Large intestine (tissue), 3 donors: Measurements from ENCODE around the gene CHST15. TPM values are rescaled to one million over a fixed set of nuclear protein-coding genes. Genes with fewer than 3 reads are reported as not detected.

Source experiments
- DNase-seq, 2 donors: peaks; one replicate each; pipeline versions ENCODE4 v3.0.0 to v3.0.0-alpha.2; 2013
- H3K27ac ChIP-seq: one replicate; pipeline ENCODE4 v1.5.1; 2013; ENCODE audit warnings: low read length
- H3K27me3 ChIP-seq: 2 replicates; pipeline ENCODE4 v1.6.1; 2013; ENCODE audit warnings: low read length; ENCODE audit not compliant: control insufficient read depth, insufficient read depth
- H3K36me3 ChIP-seq: 2 replicates; pipeline ENCODE4 v1.6.1; 2013; ENCODE audit warnings: low read length; ENCODE audit not compliant: control insufficient read depth, insufficient read depth
- H3K4me1 ChIP-seq: one replicate; pipeline ENCODE4 v1.6.1; 2013; ENCODE audit warnings: low read length; ENCODE audit not compliant: control insufficient read depth, insufficient read depth
- H3K4me3 ChIP-seq: one replicate; pipeline ENCODE4 v1.5.1; 2013; ENCODE audit warnings: low read length
- H3K9me3 ChIP-seq: one replicate; pipeline ENCODE4 v1.6.1; 2013; ENCODE audit warnings: mild to moderate bottlenecking, low read depth, low read length, moderate library complexity; ENCODE audit not compliant: control insufficient read depth
- WGBS: methylation state at CpG from one replicate; pipeline ENCODE4 v1.1.5; 2013; ENCODE audit warnings: low lambda C conversion rate; ENCODE audit not compliant: insufficient coverage; 5-methylcytosine and 5-hydroxymethylcytosine counted together
- polyA plus RNA-seq: library from polyadenylated mRNA; unstranded; fragments of 120-200 nt; gene quantifications from one replicate; pipeline ENCODE4 v1.2.1, GENCODE V29; 2013

CHST15 gene
- polyA plus RNA-seq, 1 donor = 9.4 TPM

GRCh38 chr10:124124123-124124768 is 30.8 kb upstream of the CHST15 start:
- no peak overlapping the region for H3K4me3 ChIP-seq
- H3K9me3 ChIP-seq = no peaks in the 10 kb centered on the region
- no CpG with 5 or more reads among the region's 10 CpGs for WGBS
- DNase-seq = no peak
- H3K36me3 ChIP-seq = no peaks in the 10 kb centered on the region
- no peaks in the 10 kb centered on the region for H3K4me1 ChIP-seq
- no peaks in the 10 kb centered on the region for H3K27me3 ChIP-seq
- no peak overlapping the region for H3K27ac ChIP-seq

DNA sequence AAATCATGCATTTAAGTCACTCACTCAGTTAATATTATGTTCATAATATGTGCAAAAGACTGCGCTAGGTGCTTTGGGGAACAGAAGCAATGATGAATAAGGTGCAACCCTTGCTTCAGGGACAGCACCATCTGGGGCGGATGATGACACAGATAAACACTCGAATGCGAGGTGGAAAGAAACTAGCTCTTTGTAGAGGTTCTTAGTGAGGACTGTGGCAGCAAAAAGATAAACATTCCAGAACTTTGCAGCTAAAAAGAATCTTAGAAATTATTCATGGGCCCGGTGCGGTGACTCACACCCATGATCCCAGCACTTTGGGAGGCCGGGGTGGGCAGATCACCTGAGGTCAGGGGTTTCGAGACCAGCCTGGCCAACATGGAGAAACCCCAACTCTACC is 29.8 kb upstream of the CHST15 start:
- no peak overlapping the region for H3K4me3 ChIP-seq
- no peaks in the 10 kb centered on the region for H3K4me1 ChIP-seq
- 90% methylated on average over 2 of the region's 8 CpGs for WGBS
- no peak for DNase-seq
- H3K27me3 ChIP-seq = no peaks in the 10 kb centered on the region
- H3K9me3 ChIP-seq = no peaks in the 10 kb centered on the region
- H3K36me3 ChIP-seq = no peaks in the 10 kb centered on the region
- no peak overlapping the region for H3K27ac ChIP-seq

DNA sequence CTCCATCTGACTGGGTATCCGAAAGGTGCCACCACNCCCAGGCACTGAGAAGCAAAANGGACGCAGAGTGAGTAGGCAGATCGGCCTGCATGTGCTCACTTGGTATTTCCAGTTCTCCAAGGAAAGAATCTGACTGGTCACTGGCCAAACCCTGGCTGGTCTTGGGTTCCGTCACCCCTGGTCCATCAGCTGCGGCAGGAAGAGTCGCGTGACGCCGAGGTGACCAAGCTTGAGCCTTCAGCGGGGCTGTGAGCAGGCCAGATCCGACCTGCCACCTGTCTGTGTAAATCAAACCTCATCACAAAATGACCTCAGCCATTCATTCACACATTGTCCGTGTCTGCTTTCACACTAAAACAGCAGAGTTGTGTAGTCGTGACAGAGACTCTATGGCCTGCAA is 28.8 kb upstream of the CHST15 start:
- Histone ChIP-seq H3K36me3 (no peaks in the 10 kb centered on the region), H3K4me1 (no peaks in the 10 kb centered on the region), H3K27ac (no peak overlapping the region), H3K27me3 (no peaks in the 10 kb centered on the region), H3K9me3 (no peaks in the 10 kb centered on the region), H3K4me3 (no peak overlapping the region)
- WGBS = 93% methylated on average over 3 of the region's 13 CpGs
- DNase-seq = no peak

- no peak overlapping the region for H3K4me3 ChIP-seq
- no peak overlapping the region for H3K27ac ChIP-seq
- H3K36me3 ChIP-seq = no peaks in the 10 kb centered on the region
- 100% methylated on average over 1 of the region's 4 CpGs for WGBS
- H3K27me3 ChIP-seq = no peaks in the 10 kb centered on the region
- no peaks in the 10 kb centered on the region for H3K9me3 ChIP-seq
- no peaks in the 10 kb centered on the region for H3K4me1 ChIP-seq
- DNase-seq = no peak
These were observed 27.1 kb upstream of the CHST15 start for GRCh38 chr10:124120410-124121061.

DNA sequence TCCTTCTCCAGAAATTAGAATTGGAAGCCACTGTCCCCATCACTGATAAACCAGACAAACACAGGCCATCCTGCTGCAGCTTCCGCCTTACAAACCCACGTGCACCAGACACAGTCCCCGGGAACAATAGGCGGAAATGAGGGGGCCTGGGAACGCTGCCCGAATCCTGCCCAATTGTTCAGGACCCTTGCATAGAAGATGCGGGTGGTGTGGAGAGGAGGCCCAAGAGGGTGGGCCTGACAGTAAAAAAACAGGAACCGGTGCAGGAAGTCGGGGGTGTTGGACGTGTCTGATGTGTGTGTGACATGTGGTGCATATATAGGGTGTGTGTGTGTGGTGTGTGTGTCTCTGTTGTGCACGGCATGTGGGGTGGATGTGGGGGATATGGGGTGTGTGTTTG is 26.5 kb upstream of the CHST15 start:
- H3K4me3 ChIP-seq = no peak overlapping the region
- no peaks in the 10 kb centered on the region for H3K36me3 ChIP-seq
- no peaks in the 10 kb centered on the region for H3K9me3 ChIP-seq
- no peaks in the 10 kb centered on the region for H3K27me3 ChIP-seq
- peak in 1 of 2 donors; percentile 21 for DNase-seq
- WGBS = no CpG with 5 or more reads among the region's 11 CpGs
- no peak overlapping the region for H3K27ac ChIP-seq
- no peaks in the 10 kb centered on the region for H3K4me1 ChIP-seq

GRCh38 chr10:124119216-124119615 is 25.8 kb upstream of the CHST15 start:
- no peaks in the 10 kb centered on the region for H3K9me3 ChIP-seq
- no peaks in the 10 kb centered on the region for H3K27me3 ChIP-seq
- no peak overlapping the region for H3K27ac ChIP-seq
- H3K4me1 ChIP-seq = no peaks in the 10 kb centered on the region
- H3K36me3 ChIP-seq = no peaks in the 10 kb centered on the region
- no peak overlapping the region for H3K4me3 ChIP-seq
- no peak for DNase-seq
- no CpG with 5 or more reads among the region's 4 CpGs for WGBS

- no peaks in the 10 kb centered on the region for H3K36me3 ChIP-seq
- no peaks in the 10 kb centered on the region for H3K27me3 ChIP-seq
- no CpG with 5 or more reads among the region's 6 CpGs for WGBS
These were observed 24.4 kb upstream of the CHST15 start for GRCh38 chr10:124117833-124118232.

DNA sequence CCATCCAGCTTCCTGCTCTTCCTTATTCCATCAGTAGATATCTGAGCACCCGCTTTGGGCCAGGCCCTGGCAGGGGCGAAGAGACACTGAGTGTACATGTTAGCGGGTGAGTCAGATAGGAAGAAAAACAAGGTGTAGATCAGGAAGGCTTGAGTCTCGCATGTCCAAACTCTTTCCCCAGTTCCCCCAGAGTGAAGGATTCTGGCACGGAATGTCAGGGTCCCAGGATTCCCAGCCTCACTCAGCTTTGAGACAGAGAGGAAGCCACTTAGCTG is 24.1 kb upstream of the CHST15 start:
- Histone ChIP-seq H3K27ac (no peak overlapping the region), H3K27me3 (no peaks in the 10 kb centered on the region), H3K4me3 (no peak overlapping the region), H3K36me3 (no peaks in the 10 kb centered on the region), H3K4me1 (no peaks in the 10 kb centered on the region), H3K9me3 (no peaks in the 10 kb centered on the region)
- DNase-seq = no peak
- no CpG with 5 or more reads among the region's 5 CpGs for WGBS

More at GRCh38 chr10:124117833-124118232, 24.4 kb upstream of the CHST15 start:
- Histone ChIP-seq H3K4me1 (no peaks in the 10 kb centered on the region), H3K4me3 (no peak overlapping the region), H3K27ac (no peak overlapping the region), H3K9me3 (no peaks in the 10 kb centered on the region)
- no peak for DNase-seq

- H3K36me3 ChIP-seq = no peaks in the 10 kb centered on the region
- H3K9me3 ChIP-seq = no peaks in the 10 kb centered on the region
- no peak for DNase-seq
- H3K4me3 ChIP-seq = no peak overlapping the region
- no peaks in the 10 kb centered on the region for H3K27me3 ChIP-seq
- H3K4me1 ChIP-seq = no peaks in the 10 kb centered on the region
- H3K27ac ChIP-seq = no peak overlapping the region
- WGBS = no CpG with 5 or more reads among the region's 12 CpGs
These were observed 23.5 kb upstream of the CHST15 start for GRCh38 chr10:124116771-124117510.

DNA sequence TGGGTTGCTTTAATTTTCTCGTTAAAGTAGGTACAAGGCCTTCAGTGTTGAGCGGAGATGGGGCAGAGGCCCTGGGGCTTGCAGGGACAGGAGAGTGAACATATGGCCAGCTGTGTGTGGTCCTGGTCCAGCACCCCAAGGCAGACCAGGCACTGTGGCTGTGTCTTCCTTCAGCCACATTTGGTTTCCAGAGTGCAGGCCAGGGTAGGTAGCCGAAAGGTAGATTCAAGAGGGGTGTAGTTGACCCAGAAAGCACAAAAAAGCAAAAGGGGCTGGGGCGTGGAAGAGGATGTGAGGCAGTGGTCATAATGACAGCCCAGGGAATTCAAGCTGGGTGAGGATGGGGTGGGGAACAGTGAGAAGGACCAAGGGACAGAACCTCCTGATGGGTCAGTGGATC is 21.3 kb upstream of the CHST15 start:
- no peaks in the 10 kb centered on the region for H3K36me3 ChIP-seq
- H3K4me1 ChIP-seq = no peaks in the 10 kb centered on the region
- H3K27ac ChIP-seq = no peak overlapping the region
- H3K9me3 ChIP-seq = no peaks in the 10 kb centered on the region
- no peaks in the 10 kb centered on the region for H3K27me3 ChIP-seq
- H3K4me3 ChIP-seq = no peak overlapping the region
- DNase-seq = no peak
- no CpG with 5 or more reads among the region's 4 CpGs for WGBS
